SK-N-SH treated with all-trans-retinoic acid at 6 μM for 48 hours (cell line): ENCODE data around the gene PKNOX2.

Experiments
- ATAC-seq: fragments of 200-7000 bp; cut with Tn5 transposase; 3 replicates; pipeline ENCODE4 v1.9.1; 2020; ENCODE audit warnings: mild to moderate bottlenecking, moderate library complexity
- ARNTL ChIP-seq: fragments of 450-650 bp; formaldehyde crosslinking; IDR thresholded peaks from 2 replicates; pipeline ENCODE4 v1.5.0; 2020; ENCODE audit warnings: low read depth, mild to moderate bottlenecking, moderate library complexity, borderline replicate concordance
- BACH2 ChIP-seq: fragments of 250-450 bp; sonication (Bioruptor Pico); IDR thresholded peaks from 2 replicates; pipeline ENCODE4 v1.9.0; 2021; ENCODE audit warnings: mild to moderate bottlenecking, borderline replicate concordance
- CSDC2 ChIP-seq: fragments of 250-450 bp; sonication (Bioruptor Pico); IDR thresholded peaks from 2 replicates; pipeline ENCODE4 v1.5.0; 2020; ENCODE audit warnings: mild to moderate bottlenecking, moderate library complexity
- CSRNP3 ChIP-seq: fragments of 250-450 bp; sonication (Bioruptor Pico); IDR thresholded peaks from 2 replicates; pipeline ENCODE4 v1.5.1; 2021; ENCODE audit warnings: mild to moderate bottlenecking, moderate library complexity
- ESRRG ChIP-seq: fragments of 250-450 bp; sonication (Bioruptor Pico); IDR thresholded peaks from 2 replicates; pipeline ENCODE4 v1.6.1; 2021; ENCODE audit warnings: mild to moderate bottlenecking
- ISL1 ChIP-seq: fragments of 250-450 bp; sonication (Bioruptor Pico); IDR thresholded peaks from 2 replicates; pipeline ENCODE4 v2.1.2; 2022; ENCODE audit warnings: mild to moderate bottlenecking, moderate library complexity
- OSR1 ChIP-seq: fragments of 250-450 bp; sonication (Bioruptor Pico); IDR thresholded peaks from 2 replicates; pipeline ENCODE4 v1.8.0; 2022; ENCODE audit warnings: moderate library complexity, mild to moderate bottlenecking, inconsistent platforms
- PATZ1 ChIP-seq: fragments of 250-450 bp; sonication (Bioruptor Pico); IDR thresholded peaks from 2 replicates; pipeline ENCODE4 v1.8.0; 2020; ENCODE audit warnings: mild to moderate bottlenecking, moderate library complexity, borderline replicate concordance
- POU6F1 ChIP-seq: fragments of 250-450 bp; sonication (Bioruptor Pico); IDR thresholded peaks from 2 replicates; pipeline ENCODE4 v1.8.0; 2021; ENCODE audit warnings: low read depth, mild to moderate bottlenecking, moderate library complexity, borderline replicate concordance
- PPARA ChIP-seq: fragments of 250-450 bp; sonication (Bioruptor Pico); IDR thresholded peaks from 2 replicates; pipeline ENCODE4 v1.5.0; 2020; ENCODE audit warnings: mild to moderate bottlenecking, borderline replicate concordance
- RARB ChIP-seq: fragments of 250-450 bp; sonication (Bioruptor Pico); IDR thresholded peaks from 2 replicates; pipeline ENCODE4 v1.8.0; 2021; ENCODE audit warnings: mild to moderate bottlenecking, moderate library complexity
- SNAI2 ChIP-seq: fragments of 250-450 bp; sonication (Bioruptor Pico); IDR thresholded peaks from 2 replicates; pipeline ENCODE4 v1.5.0; 2020; ENCODE audit warnings: mild to moderate bottlenecking, moderate library complexity
- TCF4 ChIP-seq: fragments of 250-450 bp; sonication (Bioruptor Pico); IDR thresholded peaks from 2 replicates; pipeline ENCODE4 v1.8.0; 2021; ENCODE audit warnings: mild to moderate bottlenecking, moderate library complexity, borderline replicate concordance
- TOX ChIP-seq: fragments of 250-450 bp; sonication (Bioruptor Pico); IDR thresholded peaks from 2 replicates; pipeline ENCODE4 v1.8.0; 2021; ENCODE audit warnings: mild to moderate bottlenecking, moderate library complexity, borderline replicate concordance
- TSHZ2 ChIP-seq: fragments of 250-450 bp; sonication (Bioruptor Pico); IDR thresholded peaks from 2 replicates; pipeline ENCODE4 v1.5.0; 2020; ENCODE audit warnings: mild to moderate bottlenecking, moderate library complexity
- ZC3H10 ChIP-seq: fragments of 250-450 bp; sonication (Bioruptor Pico); IDR thresholded peaks from 2 replicates; pipeline ENCODE4 v1.5.1; 2021; ENCODE audit warnings: mild to moderate bottlenecking, moderate library complexity
- ZFP3 ChIP-seq: fragments of 250-450 bp; sonication (Bioruptor Pico); IDR thresholded peaks from 2 replicates; pipeline ENCODE4 v1.5.0; 2020; ENCODE audit warnings: mild to moderate bottlenecking, moderate library complexity
- ZNF565 ChIP-seq: fragments of 450-650 bp; formaldehyde crosslinking; conservative IDR thresholded peaks from 2 replicates; pipeline ENCODE4 v1.5.0; 2020; ENCODE audit warnings: low read depth, mild to moderate bottlenecking, moderate library complexity
- ZNF70 ChIP-seq: fragments of 450-650 bp; formaldehyde crosslinking; IDR thresholded peaks from 2 replicates; pipeline ENCODE4 v1.5.0; 2020; ENCODE audit warnings: mild to moderate bottlenecking, moderate library complexity
- ZNF8 ChIP-seq: fragments of 450-650 bp; formaldehyde crosslinking; IDR thresholded peaks from 2 replicates; pipeline ENCODE4 v1.5.0; 2020; ENCODE audit warnings: mild to moderate bottlenecking, moderate library complexity

Gene PKNOX2

GRCh38 chr11:125346565-125347260 is 182.2 kb downstream of the PKNOX2 start:
- TF ChIP-seq ZNF565 (CRISPR knock-in tag): no peak
- no peak for TF ChIP-seq ISL1 (CRISPR knock-in tag)
- TF ChIP-seq PATZ1: no peak
- TF ChIP-seq ZNF70 (CRISPR knock-in tag): no peak
- TF ChIP-seq BACH2 (CRISPR knock-in tag): no peak
- no peak for TF ChIP-seq ZC3H10 (CRISPR knock-in tag)
- no peak for TF ChIP-seq RARB (CRISPR knock-in tag)
- TF ChIP-seq PPARA (CRISPR knock-in tag): no peak
- TF ChIP-seq OSR1: no peak
- no peak for TF ChIP-seq ZFP3 (CRISPR knock-in tag)
- TF ChIP-seq TSHZ2: no peak
- TF ChIP-seq TCF4 (CRISPR knock-in tag): no peak
- TF ChIP-seq ARNTL (CRISPR knock-in tag): no peak
- no peak for TF ChIP-seq SNAI2 (CRISPR knock-in tag)
- no peak for TF ChIP-seq ZNF8 (CRISPR knock-in tag)
- no peak for TF ChIP-seq POU6F1 (CRISPR knock-in tag)
- no peak for TF ChIP-seq TOX (CRISPR knock-in tag)
- TF ChIP-seq CSRNP3 (CRISPR knock-in tag): no peak

GRCh38 chr11:125347261-125347585 is 182.7 kb downstream of the PKNOX2 start:
- TF ChIP-seq PATZ1: no peak
- no peak for TF ChIP-seq OSR1
- TF ChIP-seq PPARA (CRISPR knock-in tag): no peak
- no peak for TF ChIP-seq BACH2 (CRISPR knock-in tag)
- TF ChIP-seq CSRNP3 (CRISPR knock-in tag): no peak
- TF ChIP-seq CSDC2: no peak
- TF ChIP-seq ZFP3 (CRISPR knock-in tag): no peak
- TF ChIP-seq RARB (CRISPR knock-in tag): no peak
- TF ChIP-seq TSHZ2: no peak
- no peak for TF ChIP-seq ESRRG
- no peak for TF ChIP-seq ZC3H10 (CRISPR knock-in tag)
- no peak for ATAC-seq

More at GRCh38 chr11:125346565-125347260, 182.2 kb downstream of the PKNOX2 start:
- ATAC-seq: no peak
